Stomach (tissue), 9 donors: ENCODE results near the gene ZNF749. TPM values are rescaled to one million over a fixed set of nuclear protein-coding genes. Genes with fewer than 3 reads are reported as not detected.
A peak's percentile ranks its signal among the peaks of the same experiment; 100 is the strongest.

ENCODE experiments used
- DNase-seq, 2 donors: peaks; one replicate each; pipeline versions ENCODE4 v3.0.0 to v3.0.0-alpha.2; 2013 to 2019
- H3K27ac ChIP-seq, 5 donors: fragments of 200-600 bp in 4 of 5; sonication (generic) in 4 of 5; one replicate each; pipeline ENCODE4 v1.5.1; 2013 to 2019; ENCODE audit warnings: mild to moderate bottlenecking in 1 of 5, moderate library complexity in 1 of 5
- H3K27me3 ChIP-seq, 3 donors: fragments of 200-600 bp; sonication (generic); one replicate each; pipeline ENCODE4 v1.5.1; 2017 to 2019; ENCODE audit warnings: mixed run types in 1 of 3
- H3K36me3 ChIP-seq, 4 donors: fragments of 200-600 bp; sonication (generic); 1 replicate in 3 of 4; 2 replicates in 1 of 4; pipeline ENCODE4 v1.5.1; 2016 to 2019
- H3K4me1 ChIP-seq, 4 donors: fragments of 200-600 bp; sonication (generic); one replicate each; pipeline ENCODE4 v1.5.1; 2016 to 2019
- H3K4me3 ChIP-seq, 4 donors: fragments of 200-600 bp; sonication (generic) in 3 of 4; one replicate each; pipeline ENCODE4 v1.5.1; 2016 to 2019; ENCODE audit warnings: mild to moderate bottlenecking in 1 of 4
- H3K9me3 ChIP-seq, 4 donors: fragments of 200-600 bp; sonication (generic); one replicate each; pipeline ENCODE4 v1.5.1; 2016 to 2019
- CTCF ChIP-seq, 7 experiments: fragments of 450-650 bp in 4 of 7; fragments of 200-600 bp in 3 of 7; sonication (generic) in 3 of 7; IDR thresholded peaks; one replicate each; pipeline ENCODE4 v1.5.1; 2016 to 2019; ENCODE audit warnings: antibody characterized with exemption in 7 of 7, control low read depth in 2 of 7, mild to moderate bottlenecking in 1 of 7
- EP300 ChIP-seq: sonication (generic); formaldehyde crosslinking; IDR thresholded peaks from one replicate; pipeline ENCODE4 v1.6.1; 2017; ENCODE audit warnings: antibody characterized with exemption
- POLR2A ChIP-seq, 4 donors: fragments of 450-650 bp; IDR thresholded peaks; one replicate each; pipeline ENCODE4 v1.6.1; 2016; ENCODE audit warnings: antibody characterized with exemption in 4 of 4, control low read depth in 2 of 4, mild to moderate bottlenecking in 1 of 4, moderate library complexity in 1 of 4
- POLR2AphosphoS5 ChIP-seq, 3 donors: sonication (generic); formaldehyde crosslinking; IDR thresholded peaks; one replicate each; pipeline ENCODE4 v1.6.1; 2016; ENCODE audit warnings: antibody characterized with exemption in 3 of 3
- WGBS, 5 donors: extraction: QIAGEN DNeasy Blood & Tissue Kit in 3 of 5; methylation state at CpG; one replicate each; pipeline versions ENCODE4 v1.1.5 to v1.1.7; 2013 to 2018; 5-methylcytosine and 5-hydroxymethylcytosine counted together
- intact Hi-C: fragments of 100-400 bp; cut with DNase I; formaldehyde crosslinking; loops from one replicate; pipeline ENCODE4 v1.15.1; 2023; ENCODE audit warnings: low total_unique reads
- polyA plus RNA-seq, 3 donors: library from polyadenylated mRNA; stranded (reverse); fragments of 200-250 nt; gene quantifications; one replicate each; pipeline ENCODE4 v1.2.3, GENCODE V29; 2013
- total RNA-seq, 5 donors: library from RNA; depleted of rRNA; stranded (reverse); fragments of >200 nt; gene quantifications; one replicate each; pipeline versions ENCODE4 v1.1.0 to v1.2.3, GENCODE V29; 2014 to 2016
- donor health status: healthy with polysubstance abuse.
- donor health status: Bipolar disorder and iron deficiency.
- donor health status: healthy.

ZNF749 gene
- total and polyA plus RNA-seq, 8 donors, result 4.6 to 28.1 (median 8.0) TPM

DNA sequence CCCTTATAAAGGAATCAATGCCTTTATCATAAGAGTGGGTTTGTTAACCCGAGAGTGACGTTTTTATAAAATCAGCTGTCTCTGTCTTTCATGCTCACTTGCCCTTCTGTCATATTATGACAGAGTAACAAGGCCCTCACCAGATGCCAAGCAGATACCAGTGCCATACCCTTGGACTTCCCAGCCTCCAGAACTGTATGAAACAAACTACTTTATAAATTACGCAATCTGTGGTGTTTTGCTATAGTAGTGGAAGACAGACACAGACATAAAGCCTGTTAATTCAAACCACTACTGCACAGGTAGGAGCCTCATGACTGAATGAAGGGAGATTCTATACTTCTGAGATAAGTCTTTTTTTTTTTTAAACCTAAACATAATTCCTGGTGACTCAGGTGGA is 17.2 kb downstream of the ZNF749 start:
- WGBS, 5 donors, result 89 to 99% (median 95%) methylated on average over 3 of the region's 3 CpGs
- Histone ChIP-seq H3K4me3 (no peak overlapping the region), H3K27me3 (no peaks in the 10 kb centered on the region), H3K4me1 (no peaks in the 10 kb centered on the region), H3K27ac (no peak overlapping the region), H3K36me3 (peaks cover 0 to 50% (median 2%) of the 10 kb centered on the region in 4 donors), H3K9me3 (peaks cover 9 to 92% (median 51%) of the 10 kb centered on the region in 4 donors)
- TF ChIP-seq POLR2A (IDR thresholded peaks at IDR 0.05) (no peak), CTCF (IDR thresholded peaks at IDR 0.05) (no peak), EP300 (no peak), POLR2AphosphoS5 (IDR thresholded peaks at IDR 0.05) (no peak)
- DNase-seq, result no peak
- intact Hi-C loops, result no loop called here

DNA sequence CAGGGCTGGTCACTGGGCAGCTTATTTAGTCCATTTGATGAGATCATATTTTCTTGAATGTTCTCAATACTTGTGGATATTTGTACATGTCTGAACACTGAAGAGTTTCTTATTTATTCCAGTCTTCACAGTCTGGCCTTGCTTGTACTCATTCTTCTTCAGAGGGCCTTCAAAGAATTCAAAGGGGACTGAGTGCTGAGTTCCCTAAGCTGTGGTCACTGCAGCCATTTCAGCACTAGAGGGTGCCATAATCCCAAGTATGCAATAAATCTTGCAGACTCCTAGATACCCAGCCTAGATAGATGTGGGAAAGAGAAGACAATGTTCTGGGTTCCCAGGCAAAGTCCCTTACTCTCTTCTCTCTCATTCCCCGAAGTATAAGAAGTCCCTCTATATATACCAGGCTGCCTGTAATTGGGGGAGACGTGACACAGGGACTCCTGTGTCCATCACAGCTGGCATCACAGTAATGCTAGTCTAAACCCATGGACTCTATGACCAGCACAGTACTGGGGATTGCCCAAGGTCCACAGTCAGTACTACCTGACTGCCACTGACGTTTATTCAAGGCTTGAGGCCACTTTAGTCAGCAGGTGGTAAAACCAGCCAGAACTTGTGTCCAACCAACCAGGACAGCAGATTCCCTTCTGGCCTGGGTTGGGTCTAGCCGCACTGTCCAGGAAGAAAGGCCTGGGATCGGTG is 30.7 kb downstream of the ZNF749 start:
- H3K9me3 ChIP-seq, result peaks cover 33 to 99% (median 86%) of the 10 kb centered on the region in 4 donors
- intact Hi-C loops, result no loop called here
- no peak overlapping the region for H3K27ac ChIP-seq
- WGBS, 5 donors, result 73 to 95% (median 81%) methylated on average over 5 of the region's 5 CpGs
- H3K4me3 ChIP-seq, result no peak overlapping the region
- H3K4me1 ChIP-seq, result no peaks in the 10 kb centered on the region
- H3K36me3 ChIP-seq, result peaks cover 0 to 49% (median 7%) of the 10 kb centered on the region in 4 donors
- H3K27me3 ChIP-seq, result no peaks in the 10 kb centered on the region
- DNase-seq, result peak in 1 of 2 donors; percentile 9
- TF ChIP-seq POLR2AphosphoS5 (IDR thresholded peaks at IDR 0.05), result no peak
- no peak for TF ChIP-seq CTCF (IDR thresholded peaks at IDR 0.05)
- no peak for TF ChIP-seq POLR2A (IDR thresholded peaks at IDR 0.05)

DNA sequence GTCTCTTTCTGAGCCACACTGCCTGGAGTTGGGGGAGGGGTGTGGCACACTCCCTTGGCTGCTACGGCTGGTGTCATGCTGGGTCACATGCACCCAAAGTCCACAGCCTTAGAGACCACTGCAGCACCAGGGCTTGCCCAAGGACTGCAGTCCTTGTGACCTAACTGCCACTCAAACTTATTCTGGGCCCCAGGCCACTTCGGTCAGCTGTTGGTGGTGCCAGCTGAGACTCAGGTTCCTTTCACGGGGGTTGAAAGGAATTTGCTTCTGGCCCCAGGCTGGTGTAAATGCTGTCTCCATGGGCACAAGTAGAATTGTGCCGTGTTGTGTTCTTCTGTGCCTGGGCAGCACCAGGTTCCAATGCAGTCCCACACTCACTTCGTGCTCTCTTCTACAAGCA is 31.4 kb downstream of the ZNF749 start:
- Histone ChIP-seq H3K4me3 (no peak overlapping the region), H3K27ac (no peak overlapping the region), H3K36me3 (peaks cover 0 to 52% (median 7%) of the 10 kb centered on the region in 4 donors), H3K9me3 (peaks cover 36 to 99% (median 88%) of the 10 kb centered on the region in 4 donors), H3K27me3 (no peaks in the 10 kb centered on the region), H3K4me1 (no peaks in the 10 kb centered on the region)
- no peak for TF ChIP-seq POLR2A (IDR thresholded peaks at IDR 0.05)
- TF ChIP-seq POLR2AphosphoS5 (IDR thresholded peaks at IDR 0.05), result no peak
- no peak for TF ChIP-seq CTCF (IDR thresholded peaks at IDR 0.05)
- no peak for TF ChIP-seq EP300
- no peak for DNase-seq
- 82 to 100% (median 95%) methylated on average over 4 to 5 of the region's 5 CpGs for WGBS, 5 donors
- intact Hi-C loops, result no loop called here

DNA sequence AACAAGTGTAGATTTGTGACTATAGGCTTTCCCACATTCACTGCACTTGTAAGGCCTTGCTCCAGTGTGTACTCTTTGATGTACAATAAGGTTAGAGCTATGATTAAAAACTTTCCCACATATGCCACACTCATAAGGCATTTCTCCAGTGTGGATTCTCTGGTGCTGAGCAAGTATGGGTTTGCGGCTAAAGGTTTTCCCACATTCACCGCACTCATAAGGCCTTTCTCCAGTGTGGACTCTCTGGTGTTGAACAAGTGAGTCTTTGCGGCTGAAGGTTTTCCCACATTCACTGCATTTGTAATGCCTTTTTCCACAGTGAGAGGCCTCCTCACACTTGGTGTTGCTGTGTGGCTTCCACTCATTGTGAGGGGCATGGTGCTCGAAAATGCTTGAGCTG is 38.5 kb downstream of the ZNF749 start:
- 95 to 100% (median 100%) methylated on average over 4 of the region's 4 CpGs for WGBS, 5 donors
- Histone ChIP-seq H3K36me3 (peaks cover 15 to 68% (median 38%) of the 10 kb centered on the region in 4 donors), H3K27me3 (no peaks in the 10 kb centered on the region), H3K4me3 (no peak overlapping the region), H3K4me1 (peaks cover 0 to 14% (median 9%) of the 10 kb centered on the region in 4 donors), H3K27ac (no peak overlapping the region), H3K9me3 (peaks cover 57 to 97% (median 79%) of the 10 kb centered on the region in 4 donors)
- TF ChIP-seq CTCF (IDR thresholded peaks at IDR 0.05), result no peak
- no peak for TF ChIP-seq EP300
- no peak for TF ChIP-seq POLR2A (IDR thresholded peaks at IDR 0.05)
- no peak for TF ChIP-seq POLR2AphosphoS5 (IDR thresholded peaks at IDR 0.05)
- intact Hi-C loops, result no loop called here
- no peak for DNase-seq
